ENCODE data around the gene TUBA4A.

DNA sequence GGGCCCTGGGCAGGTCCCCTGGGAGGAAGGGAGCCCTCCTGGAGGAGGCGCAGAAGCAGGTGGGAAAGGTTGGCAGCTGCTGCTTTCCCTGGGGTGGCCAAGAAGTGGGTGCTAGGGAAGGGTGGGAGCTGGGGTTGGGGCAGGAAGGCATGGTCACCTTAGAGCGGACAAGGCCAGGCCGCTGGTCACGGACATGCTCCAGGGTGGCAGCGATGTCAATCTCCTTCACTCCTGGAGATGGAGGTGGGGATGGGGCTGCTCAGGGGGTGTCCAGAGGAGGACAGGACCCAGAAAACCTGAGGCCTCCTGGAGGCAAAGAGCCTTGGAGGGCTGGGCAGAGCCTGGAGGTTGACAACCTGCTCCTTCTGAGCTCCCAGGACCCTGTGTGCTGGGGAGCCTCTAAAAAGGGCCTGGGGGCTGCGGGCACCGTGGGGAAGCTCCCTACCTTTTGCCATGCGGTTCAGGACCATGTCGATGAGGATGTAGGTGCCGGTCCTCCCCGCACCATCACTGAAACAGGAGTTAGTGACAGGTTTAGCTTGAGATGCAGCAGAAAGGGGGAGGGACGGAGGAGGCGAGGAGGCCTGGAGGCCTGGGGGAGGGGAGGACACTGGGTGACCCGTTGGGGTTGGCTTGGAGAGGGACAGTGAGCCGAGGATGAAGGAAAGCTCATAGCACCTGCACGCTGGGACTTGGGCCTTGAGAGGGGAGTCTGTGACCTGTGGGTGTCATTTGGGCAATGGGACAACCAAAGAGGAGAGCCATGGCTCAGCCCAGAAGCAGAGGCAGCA is 36.9 kb upstream of the TUBA4A start:
- TF ChIP-seq POLR2A (IDR thresholded peaks at IDR 0.05; ENCODE audit: low read depth, low read length) (no peak), EZH2 (IDR thresholded peaks at IDR 0.05; ENCODE audit: borderline replicate concordance, control insufficient read depth, low read depth, low read length) (no peak), CHD2 (IDR thresholded peaks at IDR 0.05; ENCODE audit: borderline replicate concordance, low read depth, low read length) (no peak), GATAD2B (conservative IDR thresholded peaks at IDR 0.05; ENCODE audit: low read depth) (no peak), ZNF274 (IDR thresholded peaks at IDR 0.05; ENCODE audit: insufficient read depth, insufficient read length) (no peak)
- TF ChIP-seq, protein P1, sequence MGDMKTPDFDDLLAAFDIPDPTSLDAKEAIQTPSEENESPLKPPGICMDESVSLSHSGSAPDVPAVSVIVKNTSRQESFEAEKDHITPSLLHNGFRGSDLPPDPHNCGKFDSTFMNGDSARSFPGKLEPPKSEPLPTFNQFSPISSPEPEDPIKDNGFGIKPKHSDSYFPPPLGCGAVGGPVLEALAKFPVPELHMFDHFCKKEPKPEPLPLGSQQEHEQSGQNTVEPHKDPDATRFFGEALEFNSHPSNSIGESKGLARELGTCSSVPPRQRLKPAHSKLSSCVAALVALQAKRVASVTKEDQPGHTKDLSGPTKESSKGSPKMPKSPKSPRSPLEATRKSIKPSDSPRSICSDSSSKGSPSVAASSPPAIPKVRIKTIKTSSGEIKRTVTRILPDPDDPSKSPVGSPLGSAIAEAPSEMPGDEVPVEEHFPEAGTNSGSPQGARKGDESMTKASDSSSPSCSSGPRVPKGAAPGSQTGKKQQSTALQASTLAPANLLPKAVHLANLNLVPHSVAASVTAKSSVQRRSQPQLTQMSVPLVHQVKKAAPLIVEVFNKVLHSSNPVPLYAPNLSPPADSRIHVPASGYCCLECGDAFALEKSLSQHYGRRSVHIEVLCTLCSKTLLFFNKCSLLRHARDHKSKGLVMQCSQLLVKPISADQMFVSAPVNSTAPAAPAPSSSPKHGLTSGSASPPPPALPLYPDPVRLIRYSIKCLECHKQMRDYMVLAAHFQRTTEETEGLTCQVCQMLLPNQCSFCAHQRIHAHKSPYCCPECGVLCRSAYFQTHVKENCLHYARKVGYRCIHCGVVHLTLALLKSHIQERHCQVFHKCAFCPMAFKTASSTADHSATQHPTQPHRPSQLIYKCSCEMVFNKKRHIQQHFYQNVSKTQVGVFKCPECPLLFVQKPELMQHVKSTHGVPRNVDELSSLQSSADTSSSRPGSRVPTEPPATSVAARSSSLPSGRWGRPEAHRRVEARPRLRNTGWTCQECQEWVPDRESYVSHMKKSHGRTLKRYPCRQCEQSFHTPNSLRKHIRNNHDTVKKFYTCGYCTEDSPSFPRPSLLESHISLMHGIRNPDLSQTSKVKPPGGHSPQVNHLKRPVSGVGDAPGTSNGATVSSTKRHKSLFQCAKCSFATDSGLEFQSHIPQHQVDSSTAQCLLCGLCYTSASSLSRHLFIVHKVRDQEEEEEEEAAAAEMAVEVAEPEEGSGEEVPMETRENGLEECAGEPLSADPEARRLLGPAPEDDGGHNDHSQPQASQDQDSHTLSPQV (IDR thresholded peaks at IDR 0.05) = no peak

All from GM12878 (cell line).